Endothelial cell of coronary artery (primary cell): ENCODE data around the gene P2RY10. TPM values are rescaled to one million over a fixed set of nuclear protein-coding genes. Genes with fewer than 3 reads are reported as not detected.

ENCODE experiments used
- total RNA-seq: library from RNA; depleted of rRNA; stranded (reverse); fragments of >200 nt; gene quantifications from 2 replicates; pipeline ENCODE4 v1.2.3, GENCODE V29; 2014

Gene P2RY10, protein sequence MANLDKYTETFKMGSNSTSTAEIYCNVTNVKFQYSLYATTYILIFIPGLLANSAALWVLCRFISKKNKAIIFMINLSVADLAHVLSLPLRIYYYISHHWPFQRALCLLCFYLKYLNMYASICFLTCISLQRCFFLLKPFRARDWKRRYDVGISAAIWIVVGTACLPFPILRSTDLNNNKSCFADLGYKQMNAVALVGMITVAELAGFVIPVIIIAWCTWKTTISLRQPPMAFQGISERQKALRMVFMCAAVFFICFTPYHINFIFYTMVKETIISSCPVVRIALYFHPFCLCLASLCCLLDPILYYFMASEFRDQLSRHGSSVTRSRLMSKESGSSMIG
- total RNA-seq: not detected in 2 replicates

DNA sequence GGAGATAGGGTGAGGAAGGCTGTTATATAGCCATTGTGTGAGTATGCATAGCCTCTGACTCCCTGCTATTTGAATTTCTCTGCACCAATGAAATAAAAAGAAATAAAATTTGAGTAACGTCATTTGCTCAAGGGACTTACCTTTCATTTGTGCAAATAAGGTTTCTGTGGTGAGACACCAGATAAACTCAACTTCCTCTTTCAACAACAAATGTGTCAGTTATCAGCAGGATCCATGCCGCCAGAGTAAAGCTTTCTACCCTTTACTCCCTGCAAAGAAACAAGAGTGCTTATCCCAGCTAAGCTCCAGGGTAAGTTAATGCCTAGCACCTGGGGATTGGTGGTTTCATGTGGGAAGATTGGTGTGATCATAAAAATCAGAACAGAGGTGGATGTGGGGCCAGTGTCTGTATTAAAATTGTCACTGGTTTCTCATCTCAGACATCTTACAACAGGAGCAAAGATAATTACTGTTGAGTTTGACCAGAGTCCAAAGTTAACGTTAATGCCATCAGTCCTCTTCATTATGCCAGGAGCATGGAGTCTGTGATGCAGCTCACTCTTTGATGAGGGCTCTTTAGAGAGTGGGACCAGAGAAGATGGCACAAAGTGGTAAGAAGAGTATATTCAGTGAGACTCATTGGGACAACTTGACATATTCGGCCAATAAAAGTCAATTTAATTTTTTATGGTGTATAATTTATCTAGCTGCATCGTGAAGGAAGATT lies at the start of gene P2RY10:
Gene P2RY10 (plus strand): TSS at position 206 of the 727 bp plus-strand sequence. CDS start 15,130 bp downstream, outside the sequence.

Other genes with a start within 250 kb of the P2RY10 start
- 0.09 TPM in 1 of 2 replicates, not detected in the other for gene LPAR4, start 197.7 kb upstream of the P2RY10 start, total RNA-seq
- not detected in 2 replicates for gene GPR174, start 199.3 kb downstream of the P2RY10 start, total RNA-seq